NK-92 (cell line): ENCODE data around the gene SPTBN1.

Source experiments
- DNase-seq: peaks from one replicate; lab custom pipeline; 2025; ENCODE audit not compliant: unreplicated experiment; lab: John Stamatoyannopoulos, UW

SPTBN1 gene

DNA sequence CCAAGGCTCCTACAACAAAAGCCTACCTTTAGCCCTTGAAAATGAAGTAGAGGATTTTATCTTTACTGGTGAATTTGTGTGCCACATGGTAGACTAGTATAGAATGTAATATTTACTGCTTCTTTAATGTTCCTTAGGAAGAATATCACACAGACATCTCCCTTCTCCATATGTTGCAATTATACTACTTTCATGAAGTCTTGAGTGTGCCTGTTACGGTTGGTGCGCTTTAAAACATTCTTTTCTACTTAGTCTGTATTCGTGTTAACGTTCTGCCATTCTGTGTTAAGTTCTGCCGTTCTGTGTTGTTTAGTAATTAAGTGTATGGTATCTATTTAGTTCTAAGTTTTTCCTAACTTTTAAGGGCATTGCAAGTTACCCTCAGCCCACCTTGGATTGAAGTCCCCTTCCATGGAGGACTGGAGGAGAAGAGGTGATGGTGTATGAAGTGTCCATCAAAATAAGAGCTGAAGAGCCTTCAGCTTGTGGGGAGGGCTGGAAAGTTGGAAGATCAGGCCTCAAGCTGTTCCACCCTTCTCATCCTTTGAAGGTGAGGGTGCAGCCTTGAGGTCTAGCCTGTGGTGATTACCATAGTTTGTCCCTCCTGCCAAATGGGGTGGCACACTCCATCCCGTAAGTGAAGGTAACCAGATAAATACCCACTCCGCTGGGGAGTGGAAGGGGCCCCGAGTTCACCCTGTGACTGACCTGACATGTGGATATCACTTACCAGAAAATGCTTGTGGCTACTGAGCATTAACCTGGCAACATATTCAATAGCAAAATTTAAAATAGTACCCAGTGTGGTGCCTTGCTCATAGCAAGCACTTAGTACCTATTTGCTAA, 131.3 kb downstream of the SPTBN1 start:
- DNase-seq, result no peak

DNA sequence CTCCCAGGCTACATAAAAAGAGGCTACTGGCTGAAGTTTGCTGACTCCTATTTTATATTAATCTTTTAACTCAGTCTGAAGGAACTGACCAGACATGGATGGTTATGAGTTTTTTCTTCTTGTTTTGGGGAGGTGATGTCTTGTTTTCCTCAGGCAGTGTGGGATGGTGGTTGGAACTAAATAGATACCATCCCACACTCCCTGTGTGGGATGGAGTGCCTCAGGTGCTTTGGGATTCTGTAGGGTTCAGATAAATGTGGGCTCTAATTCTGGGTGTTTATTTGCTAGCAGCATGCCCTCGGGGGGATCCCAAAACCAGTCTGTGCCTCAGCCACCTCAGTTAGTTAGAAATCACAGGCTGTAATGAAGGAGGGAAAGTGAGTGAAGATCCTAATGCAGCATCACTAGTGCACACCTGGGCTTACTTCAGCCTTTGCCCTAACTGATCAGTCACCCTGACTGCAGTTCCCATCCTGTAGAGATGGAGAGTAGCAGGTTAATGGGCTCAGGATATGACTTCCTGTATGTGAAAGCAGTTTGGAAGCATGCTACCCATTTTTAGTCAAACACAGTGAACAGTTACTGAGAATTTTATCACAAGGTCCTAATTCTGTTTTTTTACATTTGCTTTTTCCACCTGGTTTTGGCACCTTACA, 132.2 kb downstream of the SPTBN1 start:
- DNase-seq, result no peak

DNA sequence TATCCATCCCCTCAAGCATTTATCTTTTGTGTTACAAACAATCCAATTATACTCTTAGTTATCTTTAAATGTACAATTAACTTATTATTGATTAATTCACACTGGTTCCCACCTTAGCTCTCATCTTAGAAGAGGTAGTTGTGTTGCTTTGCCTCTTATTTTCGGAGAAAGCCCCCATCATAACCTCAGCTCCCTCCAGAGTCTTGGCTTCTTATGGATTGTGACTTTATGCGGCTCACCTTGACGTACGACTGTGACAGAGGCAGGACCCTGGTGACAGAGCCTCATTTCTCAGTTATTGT, 132.9 kb downstream of the SPTBN1 start:
- DNase-seq, result no peak

DNA sequence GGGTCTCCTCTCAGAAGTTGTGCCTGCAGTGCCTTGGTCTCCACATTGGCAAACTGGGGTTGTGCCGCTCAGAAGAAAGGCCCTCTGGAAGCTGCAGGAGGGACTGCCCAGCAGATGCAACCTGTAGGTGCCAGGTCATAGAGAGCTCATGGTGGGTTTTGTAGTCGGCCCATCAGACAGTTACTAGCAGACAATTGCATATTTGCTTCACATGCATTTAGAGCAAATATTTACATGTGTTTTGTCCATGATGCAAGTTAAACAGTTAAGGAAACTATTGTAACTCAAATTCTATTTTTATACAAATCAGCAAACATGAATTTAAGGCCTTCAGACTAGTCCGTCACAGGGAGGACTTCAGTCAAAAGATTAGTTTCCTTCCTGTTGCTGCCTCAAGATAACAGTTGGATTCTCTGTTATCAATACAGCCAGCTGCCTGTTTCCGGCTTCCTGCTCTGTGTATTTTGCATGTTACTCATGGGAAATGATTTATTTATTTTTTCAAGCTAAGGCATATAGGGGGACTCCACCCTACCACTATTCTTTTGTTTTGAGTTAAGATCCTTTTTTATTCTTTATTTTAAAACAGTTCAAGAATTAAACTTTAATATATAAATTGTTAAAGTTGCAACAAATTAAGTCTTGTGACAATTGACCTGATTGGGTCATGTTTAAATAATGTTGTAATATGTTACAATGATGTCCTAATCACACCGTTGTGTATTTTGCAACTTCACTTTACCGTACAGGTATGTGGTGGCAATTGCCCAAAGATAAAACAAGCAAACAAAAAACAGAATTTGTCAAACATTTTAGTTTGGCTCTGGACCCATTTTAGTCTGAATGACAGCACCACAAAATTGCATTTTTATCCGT, 133.5 kb downstream of the SPTBN1 start:
- no peak for DNase-seq

DNA sequence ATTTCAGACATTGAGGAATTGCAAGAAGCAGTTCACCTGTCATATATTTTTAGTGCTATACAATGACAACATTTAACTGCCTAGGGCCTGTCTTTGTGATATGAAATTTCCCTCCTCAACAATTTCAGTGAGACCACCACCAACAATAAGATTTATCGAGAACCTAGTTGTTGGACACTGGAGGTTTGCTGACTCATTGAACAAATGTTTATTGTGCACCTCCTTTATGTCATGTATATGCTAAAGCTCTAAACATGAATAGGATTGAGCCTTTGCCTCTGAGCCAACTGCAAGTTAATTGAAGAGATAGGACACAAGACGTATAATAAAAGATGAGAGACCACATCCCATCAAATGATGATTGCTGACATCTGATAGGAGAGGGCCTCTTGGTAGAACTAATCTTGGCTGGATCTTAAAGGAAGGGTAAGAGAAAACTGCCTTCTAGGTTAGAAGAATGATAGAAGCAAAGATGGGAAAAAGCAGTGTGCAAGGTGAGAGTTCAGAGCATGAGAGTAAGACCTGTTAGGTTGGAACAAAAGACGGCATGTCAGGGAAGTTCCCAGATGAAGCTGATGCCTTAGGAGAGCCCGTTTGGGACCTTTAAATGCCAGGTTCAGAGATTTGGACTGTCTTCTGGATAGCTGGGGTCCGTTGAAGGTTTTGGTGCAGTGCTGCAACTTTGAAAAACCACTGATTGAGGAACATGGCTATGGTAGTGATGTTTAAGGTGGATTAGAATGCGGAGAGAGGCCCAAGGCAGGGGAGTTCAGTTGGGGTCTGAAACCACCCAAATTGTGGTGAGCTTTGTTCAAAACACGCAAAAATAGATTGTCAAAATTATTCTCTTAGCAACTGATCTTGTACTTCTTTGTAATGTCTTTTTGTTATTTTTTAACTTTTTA, 134.3 kb downstream of the SPTBN1 start:
- no peak for DNase-seq

DNA sequence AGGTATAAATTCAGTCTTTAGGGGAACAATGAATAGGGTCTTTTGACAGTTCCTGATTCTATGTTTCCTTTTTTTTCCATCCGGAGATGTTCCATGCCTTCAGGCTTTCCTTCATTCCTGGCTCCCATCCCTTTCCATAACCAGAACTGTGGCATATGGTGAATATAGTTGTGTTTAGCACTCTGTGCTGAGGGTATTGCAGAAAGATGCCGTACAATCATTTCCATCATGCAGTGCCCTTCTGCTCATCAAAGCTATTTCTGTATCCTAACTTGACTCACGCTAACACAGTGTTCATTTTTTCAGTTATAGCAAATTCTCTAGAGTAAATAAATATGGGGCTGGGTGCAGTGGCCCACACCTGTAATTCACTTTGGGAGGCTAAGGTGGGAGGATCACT, 135.4 kb downstream of the SPTBN1 start:
- no peak for DNase-seq

DNA sequence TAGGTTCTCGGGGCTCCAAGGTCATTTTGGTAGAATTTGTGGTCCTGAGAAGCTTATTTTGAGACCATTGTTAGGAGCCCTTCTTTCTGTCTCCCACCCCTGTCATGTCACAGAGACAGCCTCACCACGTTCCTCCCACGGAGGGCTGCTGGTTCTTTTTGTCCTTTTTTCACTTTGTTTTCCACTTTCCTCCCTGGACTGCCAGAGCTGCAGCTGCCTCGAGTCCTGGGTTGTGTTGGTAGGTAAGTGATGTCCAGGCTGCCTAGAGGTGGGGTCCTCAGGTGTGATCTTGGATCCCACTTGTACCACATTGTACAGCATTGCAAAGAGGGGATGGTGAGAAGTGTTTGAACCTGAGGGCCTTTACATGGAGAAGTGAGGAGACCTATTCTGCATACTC, 137.1 kb downstream of the SPTBN1 start:
- DNase-seq, result no peak

DNA sequence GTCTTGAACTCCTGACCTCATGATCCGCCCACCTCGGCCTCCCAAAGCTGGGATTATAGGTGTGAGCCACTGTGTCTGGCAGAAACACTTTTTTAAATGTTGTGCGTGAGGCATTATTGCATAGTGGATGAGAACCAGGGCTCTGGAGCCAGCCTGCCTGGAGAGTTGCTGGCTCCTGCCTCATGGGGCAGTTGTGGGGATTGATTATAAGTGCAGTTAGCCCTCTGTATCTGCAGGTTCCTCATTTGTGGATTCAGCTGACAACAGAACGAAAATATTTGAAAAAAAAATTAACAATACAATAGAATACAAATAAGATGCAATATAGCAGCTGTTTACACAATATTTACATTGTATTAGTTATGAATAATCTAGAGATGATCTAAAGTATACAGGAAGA, 137.9 kb downstream of the SPTBN1 start:
- no peak for DNase-seq

DNA sequence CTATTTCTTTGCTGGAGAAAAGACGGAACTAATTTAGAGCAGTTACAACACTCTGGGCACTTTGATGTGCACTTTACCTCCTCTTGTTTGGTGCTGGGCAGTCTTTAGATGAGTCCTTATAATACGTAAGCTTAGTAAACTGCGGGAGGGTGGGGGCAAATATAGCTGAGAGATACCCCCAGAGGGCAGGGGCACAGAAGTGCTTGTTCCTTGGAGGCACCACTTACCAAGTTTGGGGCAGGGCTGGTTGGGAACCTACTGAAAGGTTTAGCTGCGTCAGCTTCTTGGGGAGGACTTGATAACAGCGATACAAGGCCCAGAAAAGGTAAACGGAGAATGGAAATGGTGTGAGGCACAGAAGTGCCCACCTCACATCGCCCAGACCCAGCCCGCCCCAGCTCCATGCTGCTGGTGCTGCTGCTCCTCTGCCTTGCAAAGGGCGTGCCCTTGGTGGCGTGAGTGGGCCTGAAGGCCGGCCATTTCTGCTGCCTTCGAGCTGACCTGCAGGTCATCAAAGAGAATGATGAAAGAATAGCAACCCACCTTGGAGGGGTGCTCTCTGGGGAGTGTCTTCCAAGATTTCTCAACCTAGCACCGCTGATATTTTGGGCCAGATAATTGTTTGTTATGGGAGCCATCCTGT, 139.2 kb downstream of the SPTBN1 start:
- DNase-seq, result no peak

DNA sequence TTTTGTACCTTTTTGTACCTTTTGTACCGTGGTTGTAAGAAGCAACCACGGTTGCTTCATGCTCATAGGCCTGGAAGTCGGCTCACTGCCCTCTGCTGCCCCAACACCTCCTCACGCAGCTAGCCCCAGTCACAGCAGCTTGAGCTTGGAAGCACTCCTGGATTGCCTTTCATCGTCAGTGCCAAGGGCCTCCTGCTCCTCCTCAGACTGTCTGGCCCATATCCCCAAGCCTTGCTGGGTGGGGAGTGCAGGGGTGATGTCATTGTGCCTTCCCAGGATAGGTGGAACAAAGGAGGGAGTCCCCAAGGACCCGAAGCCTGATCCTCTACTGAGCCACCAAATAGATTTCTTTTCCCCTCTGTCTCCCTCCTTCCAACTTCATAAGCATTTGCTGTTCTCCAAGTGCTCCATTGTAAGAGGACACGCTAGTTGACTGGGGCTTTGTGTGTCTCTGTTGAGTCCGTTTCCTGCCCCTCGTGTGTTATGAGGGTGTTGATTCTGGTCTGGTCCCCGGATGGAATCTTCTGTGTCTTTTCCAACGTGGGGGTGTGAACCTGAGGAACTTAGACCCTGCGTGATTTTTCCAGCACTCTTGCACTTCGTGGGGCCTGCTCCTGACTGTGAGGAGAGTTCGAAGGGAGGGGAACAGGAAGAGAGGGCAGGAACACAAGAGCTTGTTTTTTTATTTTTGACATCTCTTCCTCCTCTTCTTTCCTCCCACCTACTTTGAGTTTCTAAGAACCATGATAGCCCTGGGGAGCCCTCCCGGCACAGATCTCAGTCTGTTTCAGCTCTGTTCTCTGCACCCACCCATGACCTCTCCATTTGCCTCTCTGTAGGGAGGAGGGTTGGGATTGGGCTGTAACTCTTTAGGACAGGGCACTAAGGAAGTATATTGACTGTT, 140.1 kb downstream of the SPTBN1 start:
- DNase-seq, result no peak

DNA sequence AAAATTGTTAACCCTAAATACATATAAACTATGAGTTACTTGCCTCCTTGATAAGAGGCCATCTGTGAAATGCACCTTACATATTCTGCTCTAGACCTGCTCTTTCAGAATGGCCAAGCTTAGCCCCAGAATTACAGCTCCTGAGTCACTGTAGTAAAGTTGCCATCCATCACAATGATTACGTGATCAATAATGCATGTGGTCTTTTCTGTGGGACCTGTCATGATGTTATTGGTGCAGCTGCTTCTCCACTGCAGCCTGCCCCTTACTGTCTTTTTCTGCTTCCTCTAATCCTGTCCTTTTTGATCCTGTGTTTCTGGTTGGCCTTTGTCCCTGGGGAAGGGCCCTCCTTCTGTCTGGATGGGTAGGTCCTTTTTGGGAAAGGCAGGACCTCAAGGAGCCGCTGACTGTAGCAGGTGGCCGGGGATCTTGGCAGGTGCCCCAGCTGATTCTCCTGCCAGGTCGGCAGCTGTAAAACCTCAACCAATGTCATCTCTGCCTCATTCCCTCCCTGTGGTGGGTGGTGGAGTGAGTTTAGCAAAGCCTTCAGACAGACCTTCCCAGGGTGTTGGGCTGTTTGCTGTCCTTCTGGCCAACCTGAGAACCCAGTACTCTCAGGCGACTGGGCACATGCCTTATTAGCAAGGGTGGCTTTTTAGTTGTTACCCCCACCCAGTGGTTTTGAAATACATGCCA, 141.2 kb downstream of the SPTBN1 start:
- DNase-seq, result no peak

DNA sequence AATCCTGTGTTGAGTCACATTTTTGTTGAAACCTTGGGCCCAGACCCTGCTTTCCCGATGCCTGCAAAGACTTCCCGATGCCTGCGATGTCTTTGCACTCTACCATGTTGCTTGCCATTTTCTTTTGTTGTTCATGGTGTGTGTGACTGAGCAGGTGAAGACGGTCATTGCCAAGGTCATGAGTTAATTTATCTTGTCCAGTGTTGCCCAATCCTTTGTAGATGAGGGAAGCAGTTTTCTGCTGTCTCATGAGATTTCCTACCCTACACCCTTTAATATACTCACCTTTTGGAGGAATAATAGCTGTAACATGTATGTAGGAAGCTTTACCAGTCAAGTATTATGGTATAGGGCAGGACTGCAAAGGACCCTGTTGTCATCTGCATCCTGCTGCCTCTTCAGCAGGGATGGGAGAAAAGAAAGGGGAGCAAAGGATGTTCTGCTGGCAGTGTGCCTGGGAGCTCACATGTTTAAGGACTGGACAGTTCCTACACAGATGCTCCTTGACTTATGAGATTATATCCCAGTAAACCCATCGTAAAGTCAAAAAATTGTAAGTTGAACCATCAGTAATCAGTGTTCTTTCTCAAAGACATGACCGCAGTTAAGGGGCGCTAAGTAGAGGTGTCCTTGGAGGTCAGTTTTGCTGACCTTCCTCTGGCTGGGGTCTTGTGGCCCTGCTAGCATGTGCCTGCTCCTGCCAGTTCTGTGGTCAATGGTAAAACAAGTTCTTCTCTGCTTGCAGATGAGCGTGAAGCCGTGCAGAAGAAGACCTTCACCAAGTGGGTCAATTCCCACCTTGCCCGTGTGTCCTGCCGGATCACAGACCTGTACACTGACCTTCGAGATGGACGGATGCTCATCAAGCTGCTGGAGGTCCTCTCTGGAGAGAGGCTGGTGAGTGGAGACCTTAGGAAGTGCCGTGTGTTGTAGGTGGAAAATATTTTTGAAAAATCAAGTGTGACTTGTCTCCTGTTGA, 142.5 kb downstream of the SPTBN1 start:
- no peak for DNase-seq

DNA sequence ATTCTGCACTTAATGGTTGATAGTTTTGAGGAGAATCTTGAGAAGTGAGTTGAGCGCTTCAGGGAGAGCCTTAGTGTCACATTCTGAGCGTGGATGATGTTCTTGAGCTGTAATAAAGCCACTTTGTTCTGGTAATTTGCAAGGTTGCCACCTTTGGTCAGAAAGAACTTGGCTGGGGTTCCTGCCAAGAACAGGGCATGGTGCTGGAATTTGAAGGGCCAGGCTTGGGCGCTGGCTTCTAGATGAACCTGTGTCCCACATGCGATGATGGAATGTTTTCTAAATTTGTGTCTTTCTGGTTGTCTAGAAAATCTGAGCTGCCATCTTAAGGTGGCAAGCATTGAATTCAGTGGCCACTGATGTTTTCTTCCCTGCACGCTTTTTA, 143.2 kb downstream of the SPTBN1 start:
- no peak for DNase-seq

DNA sequence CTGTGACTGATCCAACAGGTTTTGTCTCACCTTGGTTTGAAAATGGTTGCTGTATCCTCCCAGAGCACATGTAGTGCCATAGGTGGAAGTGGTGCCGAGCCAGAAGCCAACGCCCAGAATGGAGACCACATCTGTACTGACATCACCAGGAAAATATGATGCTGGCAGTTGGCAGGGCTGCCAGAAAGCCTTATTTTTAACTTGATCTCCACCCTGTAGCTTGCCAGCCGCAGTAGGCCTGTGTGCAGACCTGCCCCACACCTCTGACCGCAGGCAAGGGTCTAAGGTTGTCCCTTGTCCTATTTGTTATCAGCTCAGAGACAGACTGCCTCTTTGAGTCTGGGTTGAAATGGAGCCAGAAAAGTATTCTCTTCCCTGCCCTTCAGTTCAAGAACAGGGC, 143.8 kb downstream of the SPTBN1 start:
- no peak for DNase-seq

DNA sequence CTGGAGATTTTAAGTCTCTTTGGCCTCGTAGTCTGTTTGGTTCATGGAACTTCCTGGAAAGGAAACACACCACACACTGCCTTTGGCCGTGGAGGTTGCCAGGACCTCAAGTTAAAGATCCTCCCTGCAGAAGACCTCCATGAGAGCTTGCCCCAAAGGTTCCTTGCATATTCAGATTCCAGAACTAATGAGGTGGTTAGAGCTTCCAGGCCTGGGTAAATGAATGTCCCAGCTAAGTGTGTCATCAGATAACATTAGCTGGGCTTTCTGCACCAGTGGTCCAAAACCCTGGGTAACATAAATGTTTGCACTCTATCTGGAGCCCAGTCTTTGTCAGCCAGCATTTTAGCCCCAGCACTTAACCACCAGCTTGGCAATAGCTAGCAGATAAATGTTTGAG, 145.2 kb downstream of the SPTBN1 start:
- no peak for DNase-seq

DNA sequence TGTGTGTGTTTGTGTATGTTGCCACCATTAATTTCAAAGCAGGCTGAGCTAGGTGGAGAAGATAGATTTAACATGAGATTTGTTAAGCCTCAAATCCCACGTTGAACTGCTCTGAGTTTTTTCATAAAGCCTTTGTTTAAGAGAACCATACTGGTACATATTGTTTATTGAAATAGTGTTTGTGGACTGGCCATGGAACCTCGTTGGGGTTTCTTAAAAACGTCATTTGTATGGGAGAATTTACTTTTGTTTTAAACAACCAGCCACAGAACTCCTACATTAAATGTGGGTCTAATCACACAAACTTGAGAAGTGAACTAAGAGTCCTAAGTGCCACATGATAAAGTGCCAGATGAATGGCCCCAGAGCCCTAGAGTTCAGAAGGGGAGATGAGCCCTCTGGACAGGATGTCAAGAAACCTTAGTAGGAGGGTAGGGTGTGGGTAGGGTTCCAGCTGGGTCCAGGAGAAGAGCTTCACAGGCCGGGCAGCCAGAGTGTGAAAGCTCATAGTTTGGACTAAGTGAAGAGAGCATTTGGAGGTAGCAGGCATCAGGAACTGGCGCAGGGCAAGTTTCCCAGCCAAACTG, 146.7 kb downstream of the SPTBN1 start:
- DNase-seq, result no peak

DNA sequence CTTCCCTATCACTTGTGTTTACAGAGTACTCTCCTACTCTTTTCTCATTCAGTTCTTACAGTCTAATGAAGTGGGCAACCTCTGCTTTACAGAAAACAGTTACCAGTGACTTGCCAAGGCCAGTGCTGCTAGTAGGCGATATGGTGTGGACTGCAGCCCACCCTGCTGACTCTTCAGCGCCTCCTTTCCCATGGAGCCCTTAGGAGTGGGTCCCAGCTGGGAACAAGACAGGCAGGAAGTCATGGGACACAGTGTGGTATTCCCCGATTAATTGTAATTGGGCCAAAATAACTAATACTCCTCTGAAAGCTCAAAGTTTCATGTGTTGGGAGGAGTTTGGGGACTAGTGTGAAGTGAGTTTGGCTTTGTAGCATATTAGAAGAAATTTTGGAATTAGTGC, 147.2 kb downstream of the SPTBN1 start:
- DNase-seq, result no peak
